ENCODE measurements around the gene PTPN9. TPM values are rescaled to one million over a fixed set of nuclear protein-coding genes. Genes with fewer than 3 reads are reported as not detected.
A peak's percentile ranks its signal among the peaks of the same experiment; 100 is the strongest.

The PTPN9 gene
- total and polyA plus RNA-seq, 2 of the 13 experiments (the other 11 are each of a cell fraction or from before 2014, with no cell fraction given), result 16.6 to 19.9 TPM

- peak; percentile 50 to 83; a peak in 3 of 4 replicates for TF ChIP-seq HMGXB4 (CRISPR knock-in tag; IDR thresholded peaks at IDR 0.05; ENCODE audit: borderline replicate concordance in 1 of 2, low read depth in 1 of 2)
- no peak for TF ChIP-seq HNRNPK (IDR thresholded peaks at IDR 0.05; ENCODE audit: low read depth, low read length, poor library complexity, severe bottlenecking)
- TF ChIP-seq CREB3 (CRISPR knock-in tag; IDR thresholded peaks at IDR 0.05), result no peak
- TF ChIP-seq RERE (CRISPR knock-in tag; IDR thresholded peaks at IDR 0.05; ENCODE audit: low read depth), result peak; percentile 53; the same call in 1 of the 2 replicates
- no peak for TF ChIP-seq BRCA1 (CRISPR knock-in tag; IDR thresholded peaks at IDR 0.05)
- TF ChIP-seq ATM (IDR thresholded peaks at IDR 0.05; ENCODE audit: borderline replicate concordance), result no peak
- TF ChIP-seq BORCS8-MEF2B (CRISPR knock-in tag; IDR thresholded peaks at IDR 0.05), result 0 out of 2 replicates have a peak, but pooled peaks have one; percentile 67
- TF ChIP-seq NFE2L2 (IDR thresholded peaks at IDR 0.05; ENCODE audit: low read length), result no peak
- no peak for TF ChIP-seq SMARCC2 (IDR thresholded peaks at IDR 0.05)
- peak; percentile 80; the same call in 1 of the 2 replicates for TF ChIP-seq ZNF788 (CRISPR knock-in tag; IDR thresholded peaks at IDR 0.05; ENCODE audit: borderline replicate concordance)
- no peak for TF ChIP-seq NFRKB (IDR thresholded peaks at IDR 0.05)
- peak; percentile 76; the same call in 1 of the 2 replicates for TF ChIP-seq SPEN (CRISPR knock-in tag; IDR thresholded peaks at IDR 0.05; ENCODE audit: low read depth)
- no peak for TF ChIP-seq ZNF609 (CRISPR knock-in tag; IDR thresholded peaks at IDR 0.05; ENCODE audit: borderline replicate concordance)
- TF ChIP-seq ZNF780A (CRISPR knock-in tag; IDR thresholded peaks at IDR 0.05), result no peak
- TF ChIP-seq ZNF7 (CRISPR knock-in tag; IDR thresholded peaks at IDR 0.05), result no peak
- no peak for TF ChIP-seq FOXM1 (CRISPR knock-in tag; IDR thresholded peaks at IDR 0.05)
These were observed 125.2 kb downstream of the PTPN9 start (continued) for GRCh38 chr15:75453703-75454470.

Data from HepG2 (cell line).